ENCODE data around the gene QTRT2.

- TF ChIP-seq, protein P1, sequence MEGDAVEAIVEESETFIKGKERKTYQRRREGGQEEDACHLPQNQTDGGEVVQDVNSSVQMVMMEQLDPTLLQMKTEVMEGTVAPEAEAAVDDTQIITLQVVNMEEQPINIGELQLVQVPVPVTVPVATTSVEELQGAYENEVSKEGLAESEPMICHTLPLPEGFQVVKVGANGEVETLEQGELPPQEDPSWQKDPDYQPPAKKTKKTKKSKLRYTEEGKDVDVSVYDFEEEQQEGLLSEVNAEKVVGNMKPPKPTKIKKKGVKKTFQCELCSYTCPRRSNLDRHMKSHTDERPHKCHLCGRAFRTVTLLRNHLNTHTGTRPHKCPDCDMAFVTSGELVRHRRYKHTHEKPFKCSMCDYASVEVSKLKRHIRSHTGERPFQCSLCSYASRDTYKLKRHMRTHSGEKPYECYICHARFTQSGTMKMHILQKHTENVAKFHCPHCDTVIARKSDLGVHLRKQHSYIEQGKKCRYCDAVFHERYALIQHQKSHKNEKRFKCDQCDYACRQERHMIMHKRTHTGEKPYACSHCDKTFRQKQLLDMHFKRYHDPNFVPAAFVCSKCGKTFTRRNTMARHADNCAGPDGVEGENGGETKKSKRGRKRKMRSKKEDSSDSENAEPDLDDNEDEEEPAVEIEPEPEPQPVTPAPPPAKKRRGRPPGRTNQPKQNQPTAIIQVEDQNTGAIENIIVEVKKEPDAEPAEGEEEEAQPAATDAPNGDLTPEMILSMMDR (IDR thresholded peaks at IDR 0.05; ENCODE audit: control extremely low read depth in 1 of 3, insufficient read depth in 1 of 3, low read depth in 1 of 3, low read length in 3 of 3): no peak
- TF ChIP-seq JUND (IDR thresholded peaks at IDR 0.05; ENCODE audit: low read length): no peak
- TF ChIP-seq EP300 (IDR thresholded peaks at IDR 0.05; ENCODE audit: borderline replicate concordance in 1 of 2, low read depth in 2 of 2, low read length in 2 of 2): no peak
- no peak for TF ChIP-seq HDAC6 (IDR thresholded peaks at IDR 0.05; ENCODE audit: low read depth, low read length)
- TF ChIP-seq POLR2A (IDR thresholded peaks at IDR 0.05; ENCODE audit: control extremely low read depth in 1 of 2, low read depth in 2 of 2, low read length in 2 of 2): no peak
- TF ChIP-seq GABPA (IDR thresholded peaks at IDR 0.05; ENCODE audit: borderline replicate concordance, insufficient read depth, low read length): no peak
- TF ChIP-seq, protein P2, sequence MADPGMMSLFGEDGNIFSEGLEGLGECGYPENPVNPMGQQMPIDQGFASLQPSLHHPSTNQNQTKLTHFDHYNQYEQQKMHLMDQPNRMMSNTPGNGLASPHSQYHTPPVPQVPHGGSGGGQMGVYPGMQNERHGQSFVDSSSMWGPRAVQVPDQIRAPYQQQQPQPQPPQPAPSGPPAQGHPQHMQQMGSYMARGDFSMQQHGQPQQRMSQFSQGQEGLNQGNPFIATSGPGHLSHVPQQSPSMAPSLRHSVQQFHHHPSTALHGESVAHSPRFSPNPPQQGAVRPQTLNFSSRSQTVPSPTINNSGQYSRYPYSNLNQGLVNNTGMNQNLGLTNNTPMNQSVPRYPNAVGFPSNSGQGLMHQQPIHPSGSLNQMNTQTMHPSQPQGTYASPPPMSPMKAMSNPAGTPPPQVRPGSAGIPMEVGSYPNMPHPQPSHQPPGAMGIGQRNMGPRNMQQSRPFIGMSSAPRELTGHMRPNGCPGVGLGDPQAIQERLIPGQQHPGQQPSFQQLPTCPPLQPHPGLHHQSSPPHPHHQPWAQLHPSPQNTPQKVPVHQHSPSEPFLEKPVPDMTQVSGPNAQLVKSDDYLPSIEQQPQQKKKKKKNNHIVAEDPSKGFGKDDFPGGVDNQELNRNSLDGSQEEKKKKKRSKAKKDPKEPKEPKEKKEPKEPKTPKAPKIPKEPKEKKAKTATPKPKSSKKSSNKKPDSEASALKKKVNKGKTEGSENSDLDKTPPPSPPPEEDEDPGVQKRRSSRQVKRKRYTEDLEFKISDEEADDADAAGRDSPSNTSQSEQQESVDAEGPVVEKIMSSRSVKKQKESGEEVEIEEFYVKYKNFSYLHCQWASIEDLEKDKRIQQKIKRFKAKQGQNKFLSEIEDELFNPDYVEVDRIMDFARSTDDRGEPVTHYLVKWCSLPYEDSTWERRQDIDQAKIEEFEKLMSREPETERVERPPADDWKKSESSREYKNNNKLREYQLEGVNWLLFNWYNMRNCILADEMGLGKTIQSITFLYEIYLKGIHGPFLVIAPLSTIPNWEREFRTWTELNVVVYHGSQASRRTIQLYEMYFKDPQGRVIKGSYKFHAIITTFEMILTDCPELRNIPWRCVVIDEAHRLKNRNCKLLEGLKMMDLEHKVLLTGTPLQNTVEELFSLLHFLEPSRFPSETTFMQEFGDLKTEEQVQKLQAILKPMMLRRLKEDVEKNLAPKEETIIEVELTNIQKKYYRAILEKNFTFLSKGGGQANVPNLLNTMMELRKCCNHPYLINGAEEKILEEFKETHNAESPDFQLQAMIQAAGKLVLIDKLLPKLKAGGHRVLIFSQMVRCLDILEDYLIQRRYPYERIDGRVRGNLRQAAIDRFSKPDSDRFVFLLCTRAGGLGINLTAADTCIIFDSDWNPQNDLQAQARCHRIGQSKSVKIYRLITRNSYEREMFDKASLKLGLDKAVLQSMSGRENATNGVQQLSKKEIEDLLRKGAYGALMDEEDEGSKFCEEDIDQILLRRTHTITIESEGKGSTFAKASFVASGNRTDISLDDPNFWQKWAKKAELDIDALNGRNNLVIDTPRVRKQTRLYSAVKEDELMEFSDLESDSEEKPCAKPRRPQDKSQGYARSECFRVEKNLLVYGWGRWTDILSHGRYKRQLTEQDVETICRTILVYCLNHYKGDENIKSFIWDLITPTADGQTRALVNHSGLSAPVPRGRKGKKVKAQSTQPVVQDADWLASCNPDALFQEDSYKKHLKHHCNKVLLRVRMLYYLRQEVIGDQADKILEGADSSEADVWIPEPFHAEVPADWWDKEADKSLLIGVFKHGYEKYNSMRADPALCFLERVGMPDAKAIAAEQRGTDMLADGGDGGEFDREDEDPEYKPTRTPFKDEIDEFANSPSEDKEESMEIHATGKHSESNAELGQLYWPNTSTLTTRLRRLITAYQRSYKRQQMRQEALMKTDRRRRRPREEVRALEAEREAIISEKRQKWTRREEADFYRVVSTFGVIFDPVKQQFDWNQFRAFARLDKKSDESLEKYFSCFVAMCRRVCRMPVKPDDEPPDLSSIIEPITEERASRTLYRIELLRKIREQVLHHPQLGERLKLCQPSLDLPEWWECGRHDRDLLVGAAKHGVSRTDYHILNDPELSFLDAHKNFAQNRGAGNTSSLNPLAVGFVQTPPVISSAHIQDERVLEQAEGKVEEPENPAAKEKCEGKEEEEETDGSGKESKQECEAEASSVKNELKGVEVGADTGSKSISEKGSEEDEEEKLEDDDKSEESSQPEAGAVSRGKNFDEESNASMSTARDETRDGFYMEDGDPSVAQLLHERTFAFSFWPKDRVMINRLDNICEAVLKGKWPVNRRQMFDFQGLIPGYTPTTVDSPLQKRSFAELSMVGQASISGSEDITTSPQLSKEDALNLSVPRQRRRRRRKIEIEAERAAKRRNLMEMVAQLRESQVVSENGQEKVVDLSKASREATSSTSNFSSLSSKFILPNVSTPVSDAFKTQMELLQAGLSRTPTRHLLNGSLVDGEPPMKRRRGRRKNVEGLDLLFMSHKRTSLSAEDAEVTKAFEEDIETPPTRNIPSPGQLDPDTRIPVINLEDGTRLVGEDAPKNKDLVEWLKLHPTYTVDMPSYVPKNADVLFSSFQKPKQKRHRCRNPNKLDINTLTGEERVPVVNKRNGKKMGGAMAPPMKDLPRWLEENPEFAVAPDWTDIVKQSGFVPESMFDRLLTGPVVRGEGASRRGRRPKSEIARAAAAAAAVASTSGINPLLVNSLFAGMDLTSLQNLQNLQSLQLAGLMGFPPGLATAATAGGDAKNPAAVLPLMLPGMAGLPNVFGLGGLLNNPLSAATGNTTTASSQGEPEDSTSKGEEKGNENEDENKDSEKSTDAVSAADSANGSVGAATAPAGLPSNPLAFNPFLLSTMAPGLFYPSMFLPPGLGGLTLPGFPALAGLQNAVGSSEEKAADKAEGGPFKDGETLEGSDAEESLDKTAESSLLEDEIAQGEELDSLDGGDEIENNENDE (IDR thresholded peaks at IDR 0.05; ENCODE audit: insufficient replicate concordance, low read length): no peak
- no peak for TF ChIP-seq RAD21 (IDR thresholded peaks at IDR 0.05 in 1 of 2, conservative IDR thresholded peaks at IDR 0.05 in 1 of 2; ENCODE audit: low read depth in 2 of 2, low read length in 2 of 2)
- no peak for TF ChIP-seq EGR1 (IDR thresholded peaks at IDR 0.05; ENCODE audit: borderline replicate concordance, low read depth, low read length)
- no peak for TF ChIP-seq GTF2F1 (IDR thresholded peaks at IDR 0.05; ENCODE audit: borderline replicate concordance, low read depth, low read length)
- no peak for TF ChIP-seq MAFK (IDR thresholded peaks at IDR 0.05; ENCODE audit: low read depth, low read length)
- no peak for TF ChIP-seq RXRA (IDR thresholded peaks at IDR 0.05; ENCODE audit: insufficient read depth, low read depth, low read length)
Observed at GRCh38 chr3:114019486-114019885, 37.1 kb upstream of the QTRT2 start.

Data from H1 (cell line).